Upper lobe of right lung (tissue), 1 donor: ENCODE data around the gene PMPCA. TPM values are rescaled to one million over a fixed set of nuclear protein-coding genes. Genes with fewer than 3 reads are reported as not detected.

Experiments used
- ATAC-seq: fragments of 200-7000 bp; cut with Tn5 transposase; one replicate; pipeline ENCODE4 v1.9.1; 2020; ENCODE audit warnings: mild to moderate bottlenecking, moderate library complexity
- DNase-seq: peaks from one replicate; pipeline ENCODE4 v3.0.0-alpha.2; 2020
- H3K27ac ChIP-seq: fragments of 200-600 bp; one replicate; pipeline ENCODE4 v1.8.0; 2022
- H3K27me3 ChIP-seq: fragments of 200-600 bp; one replicate; pipeline ENCODE4 v1.8.0; 2022; ENCODE audit warnings: mild to moderate bottlenecking
- H3K36me3 ChIP-seq: fragments of 200-600 bp; one replicate; pipeline ENCODE4 v1.8.0; 2022
- H3K4me1 ChIP-seq: fragments of 200-600 bp; one replicate; pipeline ENCODE4 v1.8.0; 2022
- H3K4me3 ChIP-seq: fragments of 200-600 bp; one replicate; pipeline ENCODE4 v1.8.0; 2022; ENCODE audit warnings: mild to moderate bottlenecking
- H3K9me3 ChIP-seq: fragments of 200-600 bp; one replicate; pipeline ENCODE4 v1.8.0; 2022
- CTCF ChIP-seq: fragments of 200-600 bp; IDR thresholded peaks from one replicate; pipeline ENCODE4 v1.8.0; 2022; ENCODE audit warnings: antibody characterized with exemption
- intact Hi-C: fragments of 100-400 bp; cut with DNase I; formaldehyde crosslinking; loops from one replicate; pipeline ENCODE4 v1.11.0; 2022
- total RNA-seq: library from RNA; stranded (reverse); fragmentation: NEBNext Ultra II Directional; extraction: Animal tissue kit (Norgen Biotek cat#: 25700); gene quantifications from one replicate; pipeline ENCODE4 v1.2.1, GENCODE V29; 2021
- donor health status: DM: no; HTN: yes; CAD: no; lungs with severe emphysema.

Gene PMPCA
- total RNA-seq, 1 donor from 2014 or later: 41.9 TPM

- no peak overlapping the region for H3K27ac ChIP-seq
- no peaks in the 10 kb centered on the region for H3K27me3 ChIP-seq
- no peak for DNase-seq
- no peak for ATAC-seq
- TF ChIP-seq CTCF: no peak
- H3K4me3 ChIP-seq: no peak overlapping the region
- no peaks in the 10 kb centered on the region for H3K9me3 ChIP-seq
- H3K36me3 ChIP-seq: peaks cover 14% of the 10 kb centered on the region
- intact Hi-C loops: no loop called here
- peaks cover 8% of the 10 kb centered on the region for H3K4me1 ChIP-seq
These were observed 34.0 kb upstream of the PMPCA start for GRCh38 chr9:136376457-136376856.

DNA sequence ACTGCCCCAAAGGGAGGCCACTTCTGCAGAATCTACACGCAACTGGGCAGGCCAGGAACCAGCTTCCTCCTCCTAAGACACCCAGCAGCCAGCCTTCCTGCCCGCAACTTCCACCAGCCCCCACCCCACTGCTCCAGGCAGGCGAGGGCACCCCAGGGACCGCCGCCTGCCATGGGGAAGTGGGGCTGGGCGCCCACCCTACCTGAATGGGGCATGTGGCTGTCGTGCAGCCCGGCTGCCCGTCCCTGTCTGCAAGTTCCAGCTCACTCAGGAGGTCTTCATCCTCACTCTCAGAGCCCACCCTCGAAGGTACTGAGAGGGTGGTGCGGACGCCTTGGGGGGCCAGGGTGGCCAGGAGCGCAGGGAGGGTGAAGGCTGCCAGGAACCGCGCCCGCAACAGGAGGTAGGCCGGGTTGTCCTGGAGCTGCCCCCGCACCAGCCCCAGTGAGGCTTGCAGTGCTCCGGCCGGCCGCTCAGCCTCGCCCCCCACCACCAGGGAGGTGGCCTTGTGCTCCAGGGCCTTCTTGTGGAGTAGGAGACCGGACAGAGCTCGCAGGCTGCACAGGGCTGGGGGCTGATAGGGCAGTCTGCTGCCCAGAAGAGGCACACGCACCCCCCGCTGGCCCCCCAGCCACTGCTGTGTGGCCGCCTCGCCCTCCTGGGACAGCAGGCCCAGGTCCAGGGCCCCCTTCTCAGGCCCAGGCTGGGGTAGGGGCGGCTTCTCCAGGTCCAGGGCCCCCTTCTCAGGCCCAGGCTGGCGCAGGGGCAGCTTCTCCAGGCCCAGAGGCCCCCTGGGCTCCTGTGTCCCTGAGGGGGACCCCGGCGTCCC is 32.9 kb upstream of the PMPCA start:
- no peak for TF ChIP-seq CTCF
- H3K27ac ChIP-seq: no peak overlapping the region
- peaks cover 20% of the 10 kb centered on the region for H3K36me3 ChIP-seq
- H3K4me3 ChIP-seq: no peak overlapping the region
- DNase-seq: no peak
- peaks cover 3% of the 10 kb centered on the region for H3K4me1 ChIP-seq
- H3K9me3 ChIP-seq: no peaks in the 10 kb centered on the region
- intact Hi-C loops: no loop called here
- ATAC-seq: no peak
- no peaks in the 10 kb centered on the region for H3K27me3 ChIP-seq

GRCh38 chr9:136378170-136379002 is 32.1 kb upstream of the PMPCA start:
- Histone ChIP-seq H3K4me1 (no peaks in the 10 kb centered on the region), H3K36me3 (peaks cover 28% of the 10 kb centered on the region), H3K27me3 (no peaks in the 10 kb centered on the region), H3K27ac (no peak overlapping the region), H3K9me3 (no peaks in the 10 kb centered on the region), H3K4me3 (no peak overlapping the region)
- no peak for TF ChIP-seq CTCF
- ATAC-seq (no peak), DNase-seq (no peak)
- intact Hi-C loops: no loop called here

GRCh38 chr9:136379003-136379287 is 31.5 kb upstream of the PMPCA start:
- intact Hi-C loops: no loop called here

GRCh38 chr9:136379401-136379800 is 31.1 kb upstream of the PMPCA start:
- TF ChIP-seq CTCF: no peak
- peaks cover 36% of the 10 kb centered on the region for H3K36me3 ChIP-seq
- intact Hi-C loops: no loop called here

More at GRCh38 chr9:136379003-136379287, 31.5 kb upstream of the PMPCA start:
- no peak for DNase-seq
- no peaks in the 10 kb centered on the region for H3K4me1 ChIP-seq
- no peaks in the 10 kb centered on the region for H3K9me3 ChIP-seq
- no peaks in the 10 kb centered on the region for H3K27me3 ChIP-seq
- no peak overlapping the region for H3K27ac ChIP-seq
- H3K36me3 ChIP-seq: peaks cover 31% of the 10 kb centered on the region
- ATAC-seq: no peak
- no peak overlapping the region for H3K4me3 ChIP-seq
- no peak for TF ChIP-seq CTCF

More at GRCh38 chr9:136379401-136379800, 31.1 kb upstream of the PMPCA start:
- Histone ChIP-seq H3K4me3 (no peak overlapping the region), H3K27ac (no peak overlapping the region), H3K9me3 (no peaks in the 10 kb centered on the region), H3K4me1 (no peaks in the 10 kb centered on the region), H3K27me3 (no peaks in the 10 kb centered on the region)
- ATAC-seq (no peak), DNase-seq (no peak)
